Measurements from ENCODE around the gene NANOGP8.
"Not testable (repeated sequence)": the region's sequence is repeated elsewhere in the genome, so short reads cannot be mapped to it uniquely, and the experiment has no call there.

The NANOGP8 gene, protein sequence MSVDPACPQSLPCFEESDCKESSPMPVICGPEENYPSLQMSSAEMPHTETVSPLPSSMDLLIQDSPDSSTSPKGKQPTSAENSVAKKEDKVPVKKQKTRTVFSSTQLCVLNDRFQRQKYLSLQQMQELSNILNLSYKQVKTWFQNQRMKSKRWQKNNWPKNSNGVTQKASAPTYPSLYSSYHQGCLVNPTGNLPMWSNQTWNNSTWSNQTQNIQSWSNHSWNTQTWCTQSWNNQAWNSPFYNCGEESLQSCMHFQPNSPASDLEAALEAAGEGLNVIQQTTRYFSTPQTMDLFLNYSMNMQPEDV

DNA sequence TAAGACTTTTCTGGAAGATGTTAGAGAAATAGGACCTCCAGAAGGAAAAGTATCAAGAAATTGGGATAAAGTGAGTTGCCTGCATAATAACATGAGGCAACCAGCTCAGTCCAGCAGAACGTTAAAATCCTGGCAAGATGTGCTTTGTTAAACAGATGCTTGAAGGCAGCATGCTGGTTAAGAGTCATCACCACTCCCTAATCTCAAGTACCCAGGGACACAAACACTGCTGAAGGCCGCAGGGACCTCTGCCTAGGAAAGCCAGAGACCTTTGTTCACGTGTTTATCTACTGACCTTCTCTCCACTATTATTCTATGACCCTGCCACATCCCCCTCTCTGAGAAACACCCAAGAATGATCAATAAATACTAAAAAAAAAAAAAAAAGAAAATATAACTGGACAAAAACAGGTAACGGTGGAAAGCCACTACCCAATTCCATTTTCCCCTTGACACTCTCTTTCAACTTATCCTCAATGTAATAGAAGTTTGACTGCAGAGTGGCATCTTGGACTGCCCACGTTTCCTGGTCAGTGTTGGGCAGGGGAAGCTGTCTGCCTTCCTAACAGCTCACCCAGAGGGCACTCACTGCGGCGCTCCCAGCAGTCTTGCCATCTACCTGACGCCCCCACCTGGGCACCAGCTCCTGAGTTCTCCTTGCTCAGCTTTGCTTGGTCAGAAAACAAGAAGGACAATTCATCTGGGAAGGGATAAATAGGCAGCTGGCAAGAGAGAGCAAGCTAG, at the start of gene NANOGP8:
Gene NANOGP8 (minus strand): TSS at position 120 of the 744 bp plus-strand sequence. CDS start 185 bp downstream, outside the sequence.
- H3K4me2 ChIP-seq; H3K4me1 ChIP-seq (ENCODE audit: low read depth, poor library complexity, severe bottlenecking); H3K27ac ChIP-seq; H2AFZ ChIP-seq (ENCODE audit: low read depth); H3K79me2 ChIP-seq (ENCODE audit: insufficient read depth, low read depth); H4K20me1 ChIP-seq (ENCODE audit: insufficient read depth); H3K9ac ChIP-seq; H3K4me3 ChIP-seq (IDR thresholded peaks at IDR 0.05; ENCODE audit: insufficient read depth, low read depth, low read length); H3K27me3 ChIP-seq (ENCODE audit: insufficient read depth, low read depth); H3K36me3 ChIP-seq (ENCODE audit: insufficient read depth): not testable (repeated sequence)

DNA sequence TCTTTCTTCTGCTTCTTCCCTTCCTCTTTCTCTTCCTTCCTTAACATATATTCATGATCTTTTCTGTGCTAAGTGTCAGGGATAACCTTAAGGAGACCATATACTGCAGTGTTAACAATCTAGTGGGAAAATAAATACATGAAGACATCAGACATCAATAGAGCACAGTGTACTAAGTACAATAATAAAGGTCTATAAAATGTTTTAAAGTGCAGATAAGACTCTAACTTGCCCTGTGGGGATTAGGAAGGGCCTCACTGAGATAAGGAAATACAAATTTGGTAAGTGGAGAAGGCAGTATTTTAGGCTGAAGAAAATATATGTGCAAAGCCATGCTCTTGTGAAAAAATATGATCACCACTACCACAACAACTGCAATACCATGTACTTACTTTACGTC, 49.2 kb upstream of the NANOGP8 start:
- no peaks in the 10 kb centered on the region for H3K36me3 ChIP-seq (ENCODE audit: insufficient read depth)
- no peak overlapping the region for H2AFZ ChIP-seq (ENCODE audit: low read depth)
- no peak overlapping the region for H3K4me3 ChIP-seq (IDR thresholded peaks at IDR 0.05; ENCODE audit: insufficient read depth, low read depth, low read length)
- no peak overlapping the region for H3K27ac ChIP-seq
- TF ChIP-seq, protein P1, sequence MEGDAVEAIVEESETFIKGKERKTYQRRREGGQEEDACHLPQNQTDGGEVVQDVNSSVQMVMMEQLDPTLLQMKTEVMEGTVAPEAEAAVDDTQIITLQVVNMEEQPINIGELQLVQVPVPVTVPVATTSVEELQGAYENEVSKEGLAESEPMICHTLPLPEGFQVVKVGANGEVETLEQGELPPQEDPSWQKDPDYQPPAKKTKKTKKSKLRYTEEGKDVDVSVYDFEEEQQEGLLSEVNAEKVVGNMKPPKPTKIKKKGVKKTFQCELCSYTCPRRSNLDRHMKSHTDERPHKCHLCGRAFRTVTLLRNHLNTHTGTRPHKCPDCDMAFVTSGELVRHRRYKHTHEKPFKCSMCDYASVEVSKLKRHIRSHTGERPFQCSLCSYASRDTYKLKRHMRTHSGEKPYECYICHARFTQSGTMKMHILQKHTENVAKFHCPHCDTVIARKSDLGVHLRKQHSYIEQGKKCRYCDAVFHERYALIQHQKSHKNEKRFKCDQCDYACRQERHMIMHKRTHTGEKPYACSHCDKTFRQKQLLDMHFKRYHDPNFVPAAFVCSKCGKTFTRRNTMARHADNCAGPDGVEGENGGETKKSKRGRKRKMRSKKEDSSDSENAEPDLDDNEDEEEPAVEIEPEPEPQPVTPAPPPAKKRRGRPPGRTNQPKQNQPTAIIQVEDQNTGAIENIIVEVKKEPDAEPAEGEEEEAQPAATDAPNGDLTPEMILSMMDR (conservative IDR thresholded peaks at IDR 0.05; ENCODE audit: low read depth, low read length): no peak
- H3K9ac ChIP-seq: no peak overlapping the region
- H3K79me2 ChIP-seq (ENCODE audit: insufficient read depth, low read depth): no peaks in the 10 kb centered on the region
- no peaks in the 10 kb centered on the region for H3K27me3 ChIP-seq (ENCODE audit: insufficient read depth, low read depth)
- peaks cover 22% of the 10 kb centered on the region for H3K4me1 ChIP-seq (ENCODE audit: low read depth, poor library complexity, severe bottlenecking)
- H4K20me1 ChIP-seq (ENCODE audit: insufficient read depth): no peaks in the 10 kb centered on the region
- H3K4me2 ChIP-seq: no peak overlapping the region

DNA sequence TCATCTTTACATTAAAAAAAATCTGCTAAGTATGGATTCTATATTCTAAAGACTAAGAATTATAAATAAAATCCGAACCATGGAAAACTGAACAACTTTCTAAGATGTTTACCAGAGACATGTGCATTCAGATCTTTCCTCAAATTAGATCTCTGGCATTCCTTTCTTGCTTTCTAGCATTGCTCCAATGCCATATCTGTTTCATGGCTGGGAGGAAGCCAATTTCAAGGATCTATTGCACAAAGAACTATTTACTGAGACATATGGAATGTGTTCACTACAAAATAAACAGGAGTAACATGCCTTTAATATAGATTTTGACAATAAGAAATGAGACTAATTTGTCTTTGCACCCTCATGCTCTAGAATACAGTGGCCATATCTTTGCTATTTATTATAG, 45.1 kb upstream of the NANOGP8 start:
- H3K79me2 ChIP-seq (ENCODE audit: insufficient read depth, low read depth): no peaks in the 10 kb centered on the region
- no peak overlapping the region for H3K4me3 ChIP-seq (IDR thresholded peaks at IDR 0.05; ENCODE audit: insufficient read depth, low read depth, low read length)
- no peak overlapping the region for H3K4me2 ChIP-seq
- H3K4me1 ChIP-seq (ENCODE audit: low read depth, poor library complexity, severe bottlenecking): no peaks in the 10 kb centered on the region
- no peak overlapping the region for H3K9ac ChIP-seq
- no peaks in the 10 kb centered on the region for H3K27me3 ChIP-seq (ENCODE audit: insufficient read depth, low read depth)
- no peak overlapping the region for H2AFZ ChIP-seq (ENCODE audit: low read depth)
- no peak overlapping the region for H3K27ac ChIP-seq
- no peaks in the 10 kb centered on the region for H4K20me1 ChIP-seq (ENCODE audit: insufficient read depth)
- TF ChIP-seq, protein P1 (conservative IDR thresholded peaks at IDR 0.05; ENCODE audit: low read depth, low read length): no peak
- H3K36me3 ChIP-seq (ENCODE audit: insufficient read depth): no peaks in the 10 kb centered on the region

DNA sequence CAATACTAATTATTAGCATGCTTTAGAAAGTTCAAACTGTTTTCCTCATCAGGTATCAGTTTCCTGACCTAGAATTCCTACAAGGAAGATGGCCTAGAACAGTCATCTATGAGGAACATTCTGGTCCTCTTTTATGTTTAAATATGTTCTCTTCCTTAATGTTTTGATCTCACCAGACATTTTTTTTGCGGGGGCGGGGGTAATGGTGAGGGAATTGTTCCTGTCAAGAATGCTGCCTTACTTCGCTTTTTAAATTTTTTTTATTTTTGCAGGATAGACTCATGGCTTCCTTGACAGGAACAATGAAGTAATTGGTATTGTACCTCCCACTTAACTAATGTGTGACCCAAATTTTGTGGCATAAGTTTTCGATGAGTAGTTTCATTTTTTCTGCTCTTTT, 44.3 kb upstream of the NANOGP8 start:
- no peak overlapping the region for H3K27ac ChIP-seq
- no peaks in the 10 kb centered on the region for H3K36me3 ChIP-seq (ENCODE audit: insufficient read depth)
- H3K4me1 ChIP-seq (ENCODE audit: low read depth, poor library complexity, severe bottlenecking): no peaks in the 10 kb centered on the region
- no peak overlapping the region for H3K9ac ChIP-seq
- H2AFZ ChIP-seq (ENCODE audit: low read depth): no peak overlapping the region
- no peaks in the 10 kb centered on the region for H4K20me1 ChIP-seq (ENCODE audit: insufficient read depth)
- no peak overlapping the region for H3K4me2 ChIP-seq
- TF ChIP-seq, protein P1 (conservative IDR thresholded peaks at IDR 0.05; ENCODE audit: low read depth, low read length): no peak
- H3K79me2 ChIP-seq (ENCODE audit: insufficient read depth, low read depth): no peaks in the 10 kb centered on the region
- no peaks in the 10 kb centered on the region for H3K27me3 ChIP-seq (ENCODE audit: insufficient read depth, low read depth)
- no peak overlapping the region for H3K4me3 ChIP-seq (IDR thresholded peaks at IDR 0.05; ENCODE audit: insufficient read depth, low read depth, low read length)

DNA sequence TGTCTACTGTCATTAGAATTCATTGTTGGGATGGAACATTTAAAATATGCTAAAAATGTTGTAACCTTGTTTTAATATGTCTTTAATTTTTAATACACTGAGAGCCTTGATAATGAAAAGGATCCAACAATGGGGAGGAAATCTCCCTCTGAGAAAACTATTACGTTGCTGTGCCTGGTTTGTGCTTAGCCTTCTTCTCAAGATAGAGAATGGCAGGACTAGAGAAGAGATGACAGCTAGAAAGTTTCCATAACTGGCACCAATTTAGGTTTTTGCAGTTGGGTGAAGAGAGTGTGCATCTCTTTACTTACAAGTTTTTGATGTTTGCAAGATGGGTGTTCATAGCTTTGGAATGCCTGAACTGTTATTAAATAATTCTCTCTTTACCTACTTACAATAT, 42.6 kb upstream of the NANOGP8 start:
- H3K79me2 ChIP-seq (ENCODE audit: insufficient read depth, low read depth): no peaks in the 10 kb centered on the region
- no peak overlapping the region for H2AFZ ChIP-seq (ENCODE audit: low read depth)
- no peak overlapping the region for H3K4me2 ChIP-seq
- H4K20me1 ChIP-seq (ENCODE audit: insufficient read depth): no peaks in the 10 kb centered on the region
- no peaks in the 10 kb centered on the region for H3K27me3 ChIP-seq (ENCODE audit: insufficient read depth, low read depth)
- H3K4me3 ChIP-seq (IDR thresholded peaks at IDR 0.05; ENCODE audit: insufficient read depth, low read depth, low read length): no peak overlapping the region
- TF ChIP-seq, protein P1 (conservative IDR thresholded peaks at IDR 0.05; ENCODE audit: low read depth, low read length): no peak
- H3K27ac ChIP-seq: no peak overlapping the region
- H3K36me3 ChIP-seq (ENCODE audit: insufficient read depth): no peaks in the 10 kb centered on the region
- no peaks in the 10 kb centered on the region for H3K4me1 ChIP-seq (ENCODE audit: low read depth, poor library complexity, severe bottlenecking)
- H3K9ac ChIP-seq: no peak overlapping the region
